RWPE2 (cell line): ENCODE results near the gene ZNF575.

Source experiments
- ATAC-seq: fragments of 200-7000 bp; cut with Tn5 transposase; 3 replicates; pipeline ENCODE4 v1.9.1; 2021; ENCODE audit warnings: low read depth
- DNase-seq: peaks from one replicate; pipeline ENCODE4 v3.0.0-alpha.2; 2020; ENCODE audit warnings: low spot score
- H3K27ac ChIP-seq: fragments of 450-650 bp; 2 replicates; pipeline ENCODE4 v1.5.1; 2017; ENCODE audit warnings: mild to moderate bottlenecking; ENCODE audit not compliant: poor library complexity, severe bottlenecking
- H3K27me3 ChIP-seq: fragments of 250-450 bp; sonication (Bioruptor Pico); 2 replicates; pipeline ENCODE4 v1.5.1; 2021; ENCODE audit warnings: mild to moderate bottlenecking, moderate library complexity; ENCODE audit not compliant: insufficient read depth, poor library complexity, severe bottlenecking
- H3K36me3 ChIP-seq: fragments of 250-450 bp; sonication (Bioruptor Pico); 2 replicates; pipeline ENCODE4 v1.5.1; 2020; ENCODE audit warnings: low read depth, mild to moderate bottlenecking, moderate library complexity
- H3K4me1 ChIP-seq: fragments of 250-450 bp; sonication (Bioruptor Pico); 2 replicates; pipeline ENCODE4 v1.5.1; 2021; ENCODE audit warnings: mild to moderate bottlenecking, moderate library complexity; ENCODE audit not compliant: insufficient read depth, poor library complexity, severe bottlenecking
- H3K4me3 ChIP-seq: fragments of 250-450 bp; sonication (Bioruptor Pico); 2 replicates; pipeline ENCODE4 v1.5.1; 2021; ENCODE audit warnings: mild to moderate bottlenecking, moderate library complexity; ENCODE audit not compliant: severe bottlenecking
- H3K9me3 ChIP-seq: fragments of 250-450 bp; sonication (Bioruptor Pico); 2 replicates; pipeline ENCODE4 v1.5.1; 2021; ENCODE audit warnings: mild to moderate bottlenecking, moderate library complexity; ENCODE audit not compliant: severe bottlenecking
- TF ChIP-seq, protein P1 (sequence below): fragments of 450-650 bp; IDR thresholded peaks from one replicate; pipeline ENCODE4 v1.5.1; 2017; ENCODE audit warnings: mild to moderate bottlenecking, moderate library complexity; ENCODE audit not compliant: poor library complexity, severe bottlenecking

ZNF575 gene

GRCh38 chr19:43489310-43489709 lies 43.7 kb upstream of the ZNF575 start:
- Histone ChIP-seq H3K4me1 (no peaks in the 10 kb centered on the region), H3K27ac (no peak overlapping the region), H3K36me3 (no peaks in the 10 kb centered on the region), H3K9me3 (no peaks in the 10 kb centered on the region), H3K27me3 (no peaks in the 10 kb centered on the region), H3K4me3 (no peak overlapping the region)
- DNase-seq (no peak), ATAC-seq (no peak)
- TF ChIP-seq, protein P1, sequence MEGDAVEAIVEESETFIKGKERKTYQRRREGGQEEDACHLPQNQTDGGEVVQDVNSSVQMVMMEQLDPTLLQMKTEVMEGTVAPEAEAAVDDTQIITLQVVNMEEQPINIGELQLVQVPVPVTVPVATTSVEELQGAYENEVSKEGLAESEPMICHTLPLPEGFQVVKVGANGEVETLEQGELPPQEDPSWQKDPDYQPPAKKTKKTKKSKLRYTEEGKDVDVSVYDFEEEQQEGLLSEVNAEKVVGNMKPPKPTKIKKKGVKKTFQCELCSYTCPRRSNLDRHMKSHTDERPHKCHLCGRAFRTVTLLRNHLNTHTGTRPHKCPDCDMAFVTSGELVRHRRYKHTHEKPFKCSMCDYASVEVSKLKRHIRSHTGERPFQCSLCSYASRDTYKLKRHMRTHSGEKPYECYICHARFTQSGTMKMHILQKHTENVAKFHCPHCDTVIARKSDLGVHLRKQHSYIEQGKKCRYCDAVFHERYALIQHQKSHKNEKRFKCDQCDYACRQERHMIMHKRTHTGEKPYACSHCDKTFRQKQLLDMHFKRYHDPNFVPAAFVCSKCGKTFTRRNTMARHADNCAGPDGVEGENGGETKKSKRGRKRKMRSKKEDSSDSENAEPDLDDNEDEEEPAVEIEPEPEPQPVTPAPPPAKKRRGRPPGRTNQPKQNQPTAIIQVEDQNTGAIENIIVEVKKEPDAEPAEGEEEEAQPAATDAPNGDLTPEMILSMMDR: no peak

DNA sequence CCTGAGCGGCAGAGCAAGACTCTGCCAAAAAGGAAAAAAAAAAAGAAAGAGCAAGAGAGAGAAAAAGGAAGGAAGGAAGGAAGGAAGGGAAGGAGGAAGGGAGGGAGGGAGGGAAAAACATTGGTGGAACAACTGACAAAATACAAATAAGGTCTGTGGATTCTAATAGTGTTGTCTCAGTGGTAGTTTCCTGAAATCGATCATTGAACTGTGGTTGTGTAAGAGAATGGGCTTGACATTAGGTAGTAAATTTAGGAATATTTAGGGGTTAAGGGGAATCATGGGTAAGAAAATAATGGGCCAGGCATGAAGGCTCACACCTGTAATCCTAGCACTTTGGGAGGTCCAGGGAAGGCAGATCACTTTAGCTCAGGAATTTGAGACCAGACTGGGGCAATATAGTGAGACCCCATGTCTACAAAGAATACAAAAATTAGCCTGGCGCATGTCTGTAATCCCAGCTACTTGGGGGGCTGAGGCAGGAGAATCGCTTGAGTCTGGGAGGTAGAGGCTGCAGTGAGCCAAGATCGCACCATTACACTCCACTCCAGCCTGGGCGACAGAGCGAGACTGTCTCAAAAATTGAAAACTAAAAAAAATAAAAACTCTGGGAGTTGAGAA lies 42.9 kb upstream of the ZNF575 start:
- no peaks in the 10 kb centered on the region for H3K27me3 ChIP-seq
- H3K9me3 ChIP-seq: no peaks in the 10 kb centered on the region
- H3K4me3 ChIP-seq: no peak overlapping the region
- H3K36me3 ChIP-seq: no peaks in the 10 kb centered on the region
- no peak overlapping the region for H3K27ac ChIP-seq
- no peak for DNase-seq
- TF ChIP-seq, protein P1: no peak
- ATAC-seq: no peak
- no peaks in the 10 kb centered on the region for H3K4me1 ChIP-seq

GRCh38 chr19:43490759-43491158 lies 42.2 kb upstream of the ZNF575 start:
- TF ChIP-seq, protein P1: no peak
- Histone ChIP-seq H3K4me3 (no peak overlapping the region), H3K27me3 (no peaks in the 10 kb centered on the region), H3K9me3 (no peaks in the 10 kb centered on the region), H3K4me1 (no peaks in the 10 kb centered on the region), H3K36me3 (no peaks in the 10 kb centered on the region), H3K27ac (no peak overlapping the region)
- no peak for ATAC-seq
- DNase-seq: no peak

DNA sequence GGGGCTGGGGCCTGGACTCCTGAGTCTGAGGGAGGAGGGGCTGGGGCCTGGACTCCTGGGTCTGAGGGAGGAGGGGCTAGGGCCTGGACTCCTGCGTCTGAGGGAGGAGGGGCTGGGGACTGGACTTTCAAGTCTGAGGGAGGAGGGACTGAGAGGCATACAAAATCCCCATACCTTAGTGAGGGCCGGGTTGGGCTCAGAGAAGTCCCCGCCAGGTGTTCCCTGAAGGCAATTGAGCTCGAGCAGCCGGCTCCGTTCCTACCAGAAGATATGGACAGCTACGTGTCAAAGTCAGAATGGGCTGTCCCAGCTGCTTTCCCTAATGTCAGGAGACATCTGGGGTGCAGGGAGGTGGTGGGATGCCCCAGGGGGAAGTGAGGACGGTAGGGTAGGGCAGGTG lies 37.9 kb upstream of the ZNF575 start:
- no peak overlapping the region for H3K4me3 ChIP-seq
- H3K27me3 ChIP-seq: no peaks in the 10 kb centered on the region
- no peaks in the 10 kb centered on the region for H3K4me1 ChIP-seq
- no peaks in the 10 kb centered on the region for H3K9me3 ChIP-seq
- 0 out of 2 replicates have a peak, but pooled peaks cover 3% of the 10 kb centered on the region for H3K36me3 ChIP-seq
- H3K27ac ChIP-seq: no peak overlapping the region
- TF ChIP-seq, protein P1: no peak
- no peak for DNase-seq
- ATAC-seq: no peak

DNA sequence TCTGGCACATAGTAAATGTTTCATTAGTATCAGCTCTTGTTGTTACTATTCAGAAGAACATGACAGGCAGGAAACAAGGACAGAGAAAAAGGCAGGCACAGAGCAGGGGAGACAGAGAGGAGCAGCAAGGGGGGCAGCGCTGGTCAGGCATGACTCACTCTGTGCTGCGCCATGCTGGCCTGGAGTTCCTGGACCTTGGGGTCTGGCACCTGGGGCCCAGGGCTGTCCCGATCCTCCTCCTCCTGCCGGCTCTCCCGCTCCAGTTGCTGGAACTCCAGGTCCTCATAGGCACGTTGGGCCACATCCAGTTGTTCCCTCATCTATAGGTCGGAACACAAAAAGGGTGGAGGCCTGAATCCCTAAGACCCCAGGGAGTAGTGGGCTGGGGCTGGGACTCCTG lies 36.0 kb upstream of the ZNF575 start:
- ATAC-seq: no peak
- no peak overlapping the region for H3K4me3 ChIP-seq
- no peak overlapping the region for H3K27ac ChIP-seq
- TF ChIP-seq, protein P1: no peak
- no peaks in the 10 kb centered on the region for H3K9me3 ChIP-seq
- H3K36me3 ChIP-seq: peaks cover 7% of the 10 kb centered on the region; the same call in 1 of the 2 replicates
- H3K4me1 ChIP-seq: no peaks in the 10 kb centered on the region
- DNase-seq: no peak
- no peaks in the 10 kb centered on the region for H3K27me3 ChIP-seq
